ENCODE data around the gene HELB. TPM values are rescaled to one million over a fixed set of nuclear protein-coding genes. Genes with fewer than 3 reads are reported as not detected.

Gene HELB
- polyA plus RNA-seq, 2 of the 4 experiments (the other 2 are of a cell fraction) = 1.1 to 5.6 TPM

DNA sequence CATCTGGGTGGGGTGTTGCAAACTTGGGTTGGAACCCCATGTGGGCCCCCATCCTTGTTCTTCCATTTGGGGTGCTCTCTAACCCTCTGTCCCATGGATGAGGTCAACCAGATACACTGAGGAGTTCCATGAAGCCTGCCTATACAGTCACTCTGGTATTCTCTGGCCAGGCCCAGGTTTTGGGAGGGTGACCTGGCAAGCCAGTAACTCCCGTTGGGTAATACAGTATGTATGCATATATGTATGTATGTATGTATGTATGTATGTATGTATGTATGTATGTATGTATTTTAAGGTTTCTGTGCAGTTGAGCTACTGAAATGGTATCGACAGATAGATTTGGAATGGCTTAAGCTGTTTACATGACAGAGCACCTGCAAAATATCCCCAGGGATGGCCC is 12.8 kb upstream of the HELB start:
- no peak for ATAC-seq
- FAIRE-seq = no peak

GRCh38 chr12:66290716-66291200 is 11.5 kb upstream of the HELB start:
- 57% methylated on average over 2 of the region's 2 CpGs for WGBS (ENCODE audit: missing lambda C conversion rate)
- Histone ChIP-seq H3K27ac (no peak overlapping the region), H3K4me3 (no peak overlapping the region), H3K4me1 (no peaks in the 10 kb centered on the region), H3K9me3 (no peaks in the 10 kb centered on the region), H3K4me2 (no peak overlapping the region)
- TF ChIP-seq POLR2AphosphoS2 (conservative IDR thresholded peaks at IDR 0.05; ENCODE audit: low read length) = no peak
- CTCF ChIA-PET = no interaction called here
- DNase-seq (ENCODE audit: low read depth in 1 of 2, low spot score in 1 of 2) (no peak), FAIRE-seq (no peak), ATAC-seq (no peak)
- POLR2A ChIA-PET = no interaction called here

More for the DNA sequence above, 12.8 kb upstream of the HELB start:
- TF ChIP-seq KDM1A (IDR thresholded peaks at IDR 0.05; ENCODE audit: low read depth) = no peak
- no peak for TF ChIP-seq NFE2L2 (conservative IDR thresholded peaks at IDR 0.05; ENCODE audit: low read length)
- Histone ChIP-seq H3K4me2 (no peak overlapping the region), H3K9me3 (no peaks in the 10 kb centered on the region), H3K4me1 (no peaks in the 10 kb centered on the region), H3K27ac (no peak overlapping the region), H3K4me3 (no peak overlapping the region)
- ChIA-PET POLR2A (no interaction called here), CTCF (no interaction called here)
- DNase-seq (ENCODE audit: low read depth in 1 of 2, low spot score in 1 of 2) = no peak
- 54% methylated on average over 2 of the region's 2 CpGs for WGBS (ENCODE audit: missing lambda C conversion rate)

- Histone ChIP-seq H3K4me1 (no peaks in the 10 kb centered on the region), H3K4me3 (no peak overlapping the region), H3K4me2 (no peak overlapping the region), H3K27ac (no peak overlapping the region), H3K9me3 (no peaks in the 10 kb centered on the region)
- 86% methylated on average over 1 of the region's 1 CpG for whole genome bisulfite sequencing (ENCODE audit: missing lambda C conversion rate)
- TF ChIP-seq, protein P1, sequence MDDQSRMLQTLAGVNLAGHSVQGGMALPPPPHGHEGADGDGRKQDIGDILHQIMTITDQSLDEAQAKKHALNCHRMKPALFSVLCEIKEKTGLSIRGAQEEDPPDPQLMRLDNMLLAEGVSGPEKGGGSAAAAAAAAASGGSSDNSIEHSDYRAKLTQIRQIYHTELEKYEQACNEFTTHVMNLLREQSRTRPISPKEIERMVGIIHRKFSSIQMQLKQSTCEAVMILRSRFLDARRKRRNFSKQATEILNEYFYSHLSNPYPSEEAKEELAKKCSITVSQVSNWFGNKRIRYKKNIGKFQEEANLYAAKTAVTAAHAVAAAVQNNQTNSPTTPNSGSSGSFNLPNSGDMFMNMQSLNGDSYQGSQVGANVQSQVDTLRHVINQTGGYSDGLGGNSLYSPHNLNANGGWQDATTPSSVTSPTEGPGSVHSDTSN (IDR thresholded peaks at IDR 0.05) = no peak
- TF ChIP-seq, protein P2, sequence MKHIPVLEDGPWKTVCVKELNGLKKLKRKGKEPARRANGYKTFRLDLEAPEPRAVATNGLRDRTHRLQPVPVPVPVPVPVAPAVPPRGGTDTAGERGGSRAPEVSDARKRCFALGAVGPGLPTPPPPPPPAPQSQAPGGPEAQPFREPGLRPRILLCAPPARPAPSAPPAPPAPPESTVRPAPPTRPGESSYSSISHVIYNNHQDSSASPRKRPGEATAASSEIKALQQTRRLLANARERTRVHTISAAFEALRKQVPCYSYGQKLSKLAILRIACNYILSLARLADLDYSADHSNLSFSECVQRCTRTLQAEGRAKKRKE (CRISPR knock-in tag; IDR thresholded peaks at IDR 0.05; ENCODE audit: low read depth) = no peak
- no peak for TF ChIP-seq BCL3 (IDR thresholded peaks at IDR 0.05)
- TF ChIP-seq SREBF2 (IDR thresholded peaks at IDR 0.05) = no peak
- no peak for TF ChIP-seq HOXB13 (CRISPR knock-in tag; IDR thresholded peaks at IDR 0.05; ENCODE audit: low read depth)
- no peak for TF ChIP-seq SMC3 (IDR thresholded peaks at IDR 0.05)
- no peak for TF ChIP-seq TP53 (CRISPR knock-in tag; IDR thresholded peaks at IDR 0.05)
- no peak for TF ChIP-seq FOSB (CRISPR knock-in tag; IDR thresholded peaks at IDR 0.05)
- TF ChIP-seq HES2 (IDR thresholded peaks at IDR 0.05) = no peak
- TF ChIP-seq NPAS2 (CRISPR knock-in tag; IDR thresholded peaks at IDR 0.05; ENCODE audit: borderline replicate concordance) = no peak
- TF ChIP-seq MYC (IDR thresholded peaks at IDR 0.05; ENCODE audit: borderline replicate concordance, low read length) = no peak
- no peak for TF ChIP-seq MAZ (IDR thresholded peaks at IDR 0.05; ENCODE audit: borderline replicate concordance, low read depth, low read length)
- TF ChIP-seq USF2 (IDR thresholded peaks at IDR 0.05) = no peak
- TF ChIP-seq CHD2 (IDR thresholded peaks at IDR 0.05; ENCODE audit: low read length, partially characterized antibody) = no peak
- TF ChIP-seq MAFK (IDR thresholded peaks at IDR 0.05; ENCODE audit: partially characterized antibody) = no peak
- no peak for TF ChIP-seq CBX2 (IDR thresholded peaks at IDR 0.05; ENCODE audit: borderline replicate concordance, low read depth)
- TF ChIP-seq JUNB (IDR thresholded peaks at IDR 0.05) = no peak
- TF ChIP-seq CTCF (IDR thresholded peaks at IDR 0.05) = no peak
- TF ChIP-seq FOSL2 (IDR thresholded peaks at IDR 0.05) = no peak
- no peak; the same call in 1 of the 2 replicates for TF ChIP-seq FOSL2 (CRISPR knock-in tag; IDR thresholded peaks at IDR 0.05)
- no peak for ATAC-seq
- POLR2A ChIA-PET = no interaction called here
- CTCF ChIA-PET = no interaction called here
- no peak for FAIRE-seq
- no peak for DNase-seq (ENCODE audit: low read depth in 1 of 2, low spot score in 1 of 2)
Measured at GRCh38 chr12:66296176-66296683, 6.1 kb upstream of the HELB start.
